K562 (cell line): ENCODE data around the gene ERN1. TPM values are rescaled to one million over a fixed set of nuclear protein-coding genes. Genes with fewer than 3 reads are reported as not detected.

Source experiments
- ATAC-seq: fragments of 200-7000 bp; cut with Tn5 transposase; 3 replicates; pipeline ENCODE4 v1.9.1; 2020; ENCODE audit warnings: moderate library complexity
- BruUV-seq: library from RNA; stranded (reverse); fragments of 400-500 nt; replicated peaks from 2 replicates; lab custom pipeline; 2021; lab: Mats Ljungman, UMichigan
- CTCF ChIA-PET: fragments of 300-600 bp; formaldehyde crosslinking; extraction: SDS; loops from one replicate; lab custom pipeline; 2021; ENCODE audit warnings: low intra/inter-chr PET ratio; lab: Yijun Ruan, JAX
- POLR2A ChIA-PET: fragments of 300-600, 350-650 bp; sonication (Branson Sonifier 250); formaldehyde crosslinking; extraction: SDS; loops from one replicate; lab custom pipeline; 2021; ENCODE audit warnings: antibody characterized with exemption, inconsistent platforms; lab: Yijun Ruan, JAX
- DNase-seq, 4 experiments: peaks; one replicate each; pipeline versions ENCODE4 v3.0.0 to v3.0.0-alpha.2; 2011 to 2018; ENCODE audit warnings: low spot score in 3 of 4, mixed read lengths in 3 of 4; ENCODE audit errors: extremely low read depth in 1 of 4
- FAIRE-seq: peaks from 2 replicates; lab custom pipeline; 2011; peaks lifted over from hg19 to GRCh38; lab: Jason Lieb, UNC
- H2AFZ ChIP-seq: 2 replicates; pipeline ENCODE4 v1.6.0; 2011; ENCODE audit warnings: low read depth, low read length, control low read depth, inconsistent platforms
- H3K27ac ChIP-seq: fragments of 200-600 bp; 3 replicates; pipeline ENCODE4 v1.8.0; 2011; ENCODE audit warnings: low read depth, mild to moderate bottlenecking, control low read depth, inconsistent platforms, low read length, moderate library complexity, mixed read lengths; ENCODE audit errors: extremely low read depth
- H3K27me3 ChIP-seq, 2 experiments: fragments of 300-600 bp in 1 of 2; 2 replicates in 1 of 2; 3 replicates in 1 of 2; pipeline versions ENCODE4 v1.6.0 to v1.8.0; 2011; ENCODE audit warnings: inconsistent platforms in 2 of 2, low read length in 2 of 2, mild to moderate bottlenecking in 1 of 2, mixed read lengths in 1 of 2, moderate library complexity in 1 of 2; ENCODE audit not compliant: control insufficient read depth in 2 of 2, insufficient read depth in 2 of 2
- H3K36me3 ChIP-seq: fragments of 300-600 bp; 3 replicates; pipeline ENCODE4 v1.8.0; 2011; ENCODE audit warnings: mild to moderate bottlenecking, low read length, inconsistent platforms; ENCODE audit not compliant: control insufficient read depth, insufficient read depth
- H3K4me1 ChIP-seq, 2 experiments: fragments of 200-600 bp in 1 of 2; replicated peaks in 1 of 2; 2 replicates in 1 of 2; 3 replicates in 1 of 2; pipeline versions ENCODE4 v1.5.1 to v1.8.0; 2011; ENCODE audit warnings: inconsistent platforms in 2 of 2, low read length in 2 of 2, mild to moderate bottlenecking in 1 of 2, mixed read lengths in 1 of 2, moderate library complexity in 1 of 2; ENCODE audit not compliant: control insufficient read depth in 2 of 2, insufficient read depth in 2 of 2
- H3K4me2 ChIP-seq: 2 replicates; pipeline ENCODE4 v1.6.1; 2011; ENCODE audit warnings: low read length, control low read depth, inconsistent platforms, mixed read lengths; ENCODE audit not compliant: insufficient read depth
- H3K4me3 ChIP-seq: fragments of 200-600 bp; sonication (generic), shearing (Covaris generic); 2 replicates; pipeline ENCODE4 v1.5.1; 2016; ENCODE audit warnings: control low read depth, inconsistent platforms
- H3K79me2 ChIP-seq: fragments of 200-600 bp; 3 replicates; pipeline ENCODE4 v1.8.0; 2011; ENCODE audit warnings: low read length, inconsistent platforms; ENCODE audit not compliant: control insufficient read depth, insufficient read depth
- H3K9ac ChIP-seq, 2 experiments: 2 replicates each; pipeline versions ENCODE4 v1.6.0 to v1.6.1; 2011; ENCODE audit warnings: low read depth in 2 of 2, low read length in 2 of 2, control low read depth in 1 of 2, inconsistent platforms in 1 of 2, mild to moderate bottlenecking in 1 of 2, mixed read lengths in 1 of 2; ENCODE audit not compliant: insufficient read depth in 1 of 2
- H3K9me1 ChIP-seq: one replicate; pipeline ENCODE4 v1.6.0; 2011; ENCODE audit warnings: inconsistent platforms, mild to moderate bottlenecking, low read length, moderate library complexity; ENCODE audit not compliant: control insufficient read depth, insufficient read depth
- H3K9me3 ChIP-seq: replicated peaks from 2 replicates; pipeline ENCODE4 v1.5.1; 2011; ENCODE audit warnings: low read depth, low read length, inconsistent platforms; ENCODE audit not compliant: control insufficient read depth, insufficient read depth
- H4K20me1 ChIP-seq: replicated peaks from 2 replicates; pipeline ENCODE4 v1.6.1; 2011; ENCODE audit warnings: low read length, inconsistent platforms, mixed read lengths; ENCODE audit not compliant: control insufficient read depth, insufficient read depth
- ARID2 ChIP-seq: fragments of 450-650 bp; IDR thresholded peaks from 2 replicates; pipeline ENCODE4 v1.6.1; 2017; ENCODE audit warnings: antibody characterized with exemption, mild to moderate bottlenecking
- CHD4 ChIP-seq: fragments of 200-600 bp; sonication (generic); IDR thresholded peaks from 3 replicates; pipeline ENCODE4 v1.6.1; 2012; ENCODE audit warnings: low read depth, mild to moderate bottlenecking, mixed read lengths, low read length, inconsistent platforms; ENCODE audit not compliant: insufficient read depth, insufficient replicate concordance, poor library complexity, severe bottlenecking
- CREB3L1 ChIP-seq: fragments of 450-650 bp; IDR thresholded peaks from 2 replicates; pipeline ENCODE4 v1.6.1; 2014; ENCODE audit warnings: low read depth, mild to moderate bottlenecking, moderate library complexity, borderline replicate concordance
- FOXO4 ChIP-seq: fragments of 450-650 bp; formaldehyde crosslinking; IDR thresholded peaks from 2 replicates; pipeline ENCODE4 v1.4.0; 2020; ENCODE audit warnings: mild to moderate bottlenecking, moderate library complexity
- HOMEZ ChIP-seq: fragments of 250-450 bp; sonication (Bioruptor Pico); IDR thresholded peaks from 2 replicates; pipeline ENCODE4 v1.4.0; 2020; ENCODE audit warnings: mild to moderate bottlenecking, moderate library complexity
- LEF1 ChIP-seq: fragments of 450-650 bp; IDR thresholded peaks from 2 replicates; pipeline ENCODE4 v1.6.1; 2016; ENCODE audit warnings: mild to moderate bottlenecking
- RFX1 ChIP-seq: fragments of 450-650 bp; IDR thresholded peaks from 2 replicates; pipeline ENCODE4 v1.6.1; 2016; ENCODE audit warnings: mild to moderate bottlenecking, moderate library complexity
- ZBTB11 ChIP-seq, 3 experiments: fragments of 200-800 bp in 1 of 3; fragments of 250-450 bp in 1 of 3; fragments of 450-650 bp in 1 of 3; sonication (Bioruptor Pico) in 1 of 3; sonication (Bioruptor generic) in 1 of 3; formaldehyde crosslinking in 1 of 3; IDR thresholded peaks; 2 replicates each; pipeline versions ENCODE4 v1.6.1 to v1.8.0; 2016 to 2022; ENCODE audit warnings: mild to moderate bottlenecking in 2 of 3, missing genetic modification characterization in 2 of 3, missing compliant biosample characterization in 1 of 3, moderate library complexity in 1 of 3
- ZNF175 ChIP-seq: fragments of 200-800 bp; sonication (Bioruptor generic); IDR thresholded peaks from 2 replicates; pipeline ENCODE4 v1.6.1; 2016; ENCODE audit warnings: low read depth, mild to moderate bottlenecking, missing genetic modification characterization, missing compliant biosample characterization
- WGBS: fragments of 100-300 bp; shearing (Covaris generic); methylation state at CpG from one replicate; pipeline ENCODE4 v1.1.6; 2016; ENCODE audit warnings: low coverage, mixed read lengths; ENCODE audit not compliant: insufficient coverage; ENCODE audit errors: missing lambda C conversion rate; 5-methylcytosine and 5-hydroxymethylcytosine counted together
- in situ Hi-C: fragments of 300-500 bp; cut with MboI; formaldehyde crosslinking; loops from 4 replicates; pipeline ENCODE4 v1.15.0; 2018; ENCODE audit warnings: inconsistent platforms, mixed read lengths
- intact Hi-C: fragments of 100-400 bp; cut with micrococcal nuclease; formaldehyde crosslinking; loops from 2 replicates; pipeline ENCODE4 v1.14.2; 2022
- polyA plus RNA-seq, 8 experiments: library from polyadenylated mRNA; depleted of rRNA in 4 of 8; stranded (reverse) in 5 of 8; unstranded in 3 of 8; fragments of >200 nt; fragmentation: Nextera tagmentation in 2 of 8; fragmentation: Illumina TruSeq in 1 of 8; extraction: Ambion mirVana in 2 of 8; extraction: Trizol in 1 of 8; gene quantifications; 2 replicates each; pipeline versions ENCODE4 v1.2.1 to v1.2.3, GENCODE V29; 2011 to 2014; ENCODE audit warnings: inconsistent platforms in 1 of 8, missing spikeins in 1 of 8
- total RNA-seq, 7 experiments: library from RNA; depleted of rRNA in 6 of 7; stranded (reverse); fragments of >200 nt in 6 of 7; fragmentation: Illumina TruSeq in 2 of 7; extraction: Trizol in 2 of 7; gene quantifications; 2 replicates each; pipeline versions ENCODE4 v1.2.1 to v1.2.3, GENCODE V29; 2011 to 2021; ENCODE audit warnings: low replicate concordance in 1 of 7

ERN1 gene
- total and polyA plus RNA-seq, 9 of the 15 experiments (the other 6 are each of a cell fraction or from before 2014, with no cell fraction given), result 2.1 to 22.5 (median 7.3) TPM

- H3K4me1 ChIP-seq, result peaks cover 19 to 55% of the 10 kb centered on the region in 2 experiments
- peaks cover 22% of the 10 kb centered on the region for H3K79me2 ChIP-seq
- H3K27ac ChIP-seq, result peak overlapping the region; percentile 81
- TSS peak; percentile 65 for BruUV-seq
- peak overlapping the region; percentile 87 for H3K4me2 ChIP-seq
- H3K27me3 ChIP-seq, result no peaks in the 10 kb centered on the region
- peak overlapping the region; percentile 44 for H3K4me3 ChIP-seq
- H3K9ac ChIP-seq, result peak overlapping the region; percentile 83 to 93
- intact Hi-C loops (no loop called here), in situ Hi-C loops (no loop called here)
- DNase-seq, result peak; percentile 96 to 99 (median 97)
- ChIA-PET POLR2A (interaction anchor here (0.6 to 3.6 kb wide), 12 partner anchors 9 to 139 kb away, joined by 3 to 24 read pairs (median 4); partner anchors contain the start of gene PRR29), CTCF (no interaction called here)
- no peaks in the 10 kb centered on the region for H3K9me1 ChIP-seq
- ATAC-seq, result peak; percentile 92
- peaks cover 31% of the 10 kb centered on the region for H3K36me3 ChIP-seq
- 0% methylated on average over 13 of the region's 13 CpGs for WGBS
- FAIRE-seq, result peak; percentile 99
- H4K20me1 ChIP-seq, result no peaks in the 10 kb centered on the region
- no peaks in the 10 kb centered on the region for H3K9me3 ChIP-seq
- peak overlapping the region; percentile 84 for H2AFZ ChIP-seq
- no peak for TF ChIP-seq HOMEZ (CRISPR knock-in tag)
- TF ChIP-seq LEF1, result peak; percentile 73
- peak in 1 of 3 experiments; percentile 30; a peak in 1 of 6 replicates for TF ChIP-seq ZBTB11 (CRISPR knock-in tag; IDR thresholded peaks at IDR 0.05)
- TF ChIP-seq FOXO4, result no peak
- TF ChIP-seq ARID2, result no peak
- TF ChIP-seq CREB3L1, result peak; percentile 81
- no peak for TF ChIP-seq CHD4
- TF ChIP-seq RFX1, result 0 out of 2 replicates have a peak, but pooled peaks have one; percentile 41
- peak; percentile 51; the same call in 1 of the 2 replicates for TF ChIP-seq ZNF175 (CRISPR knock-in tag)
Measured at GRCh38 chr17:64006361-64007088, 123.4 kb downstream of the ERN1 start.
